Measurements from ENCODE around the gene LSM3.
"Not testable (repeated sequence)": the region's sequence is repeated elsewhere in the genome, so short reads cannot be mapped to it uniquely, and the experiment has no call there.

Gene LSM3

DNA sequence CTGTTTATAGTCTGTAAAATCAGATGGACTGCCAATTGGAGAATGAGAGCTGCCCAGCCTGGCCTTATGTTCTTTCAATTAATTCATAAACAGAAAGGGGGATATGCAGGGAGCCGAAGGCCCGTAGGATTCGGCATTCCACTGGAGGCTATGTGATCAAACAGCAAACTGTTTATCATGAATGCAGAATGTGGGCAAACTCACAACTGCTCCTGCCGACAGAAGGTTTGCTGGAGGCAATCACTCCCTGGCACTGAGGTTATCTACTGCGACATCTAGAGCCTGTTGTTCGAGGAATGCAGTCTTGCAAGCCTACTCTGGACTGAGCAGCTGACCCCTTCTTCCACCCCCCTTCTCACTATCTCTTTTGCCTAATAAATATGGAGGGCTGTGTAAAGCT, 51.1 kb downstream of the LSM3 start:
- in situ Hi-C loops (cut with HindIII; ENCODE audit: low pct_ligation_motif_present, low pct_unique_long_range_greater_than_20kb, low sequenced_read_pairs); DNase-seq: not testable (repeated sequence)

DNA sequence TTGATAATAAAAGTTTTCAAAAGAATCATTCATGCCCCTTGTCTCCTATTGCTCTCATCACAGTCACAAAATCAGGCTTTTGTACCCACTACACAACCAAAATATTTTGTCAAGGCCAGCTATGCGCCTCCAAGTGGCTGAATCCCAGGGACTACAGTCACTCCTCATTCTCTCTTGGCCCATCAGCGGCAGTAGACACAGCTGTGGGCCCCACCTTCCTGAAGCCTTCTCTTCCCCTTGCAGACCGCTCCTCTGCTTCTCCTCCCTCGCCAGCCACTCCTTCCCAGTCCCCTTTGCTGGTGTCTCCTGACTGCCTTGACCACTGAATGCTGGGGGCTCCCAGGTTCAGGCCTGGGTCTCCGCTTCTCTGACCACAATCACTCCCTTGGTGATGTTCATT, 52.1 kb downstream of the LSM3 start:
- no peak for DNase-seq
- in situ Hi-C loops (cut with HindIII; ENCODE audit: low pct_ligation_motif_present, low pct_unique_long_range_greater_than_20kb, low sequenced_read_pairs): no loop called here

DNA sequence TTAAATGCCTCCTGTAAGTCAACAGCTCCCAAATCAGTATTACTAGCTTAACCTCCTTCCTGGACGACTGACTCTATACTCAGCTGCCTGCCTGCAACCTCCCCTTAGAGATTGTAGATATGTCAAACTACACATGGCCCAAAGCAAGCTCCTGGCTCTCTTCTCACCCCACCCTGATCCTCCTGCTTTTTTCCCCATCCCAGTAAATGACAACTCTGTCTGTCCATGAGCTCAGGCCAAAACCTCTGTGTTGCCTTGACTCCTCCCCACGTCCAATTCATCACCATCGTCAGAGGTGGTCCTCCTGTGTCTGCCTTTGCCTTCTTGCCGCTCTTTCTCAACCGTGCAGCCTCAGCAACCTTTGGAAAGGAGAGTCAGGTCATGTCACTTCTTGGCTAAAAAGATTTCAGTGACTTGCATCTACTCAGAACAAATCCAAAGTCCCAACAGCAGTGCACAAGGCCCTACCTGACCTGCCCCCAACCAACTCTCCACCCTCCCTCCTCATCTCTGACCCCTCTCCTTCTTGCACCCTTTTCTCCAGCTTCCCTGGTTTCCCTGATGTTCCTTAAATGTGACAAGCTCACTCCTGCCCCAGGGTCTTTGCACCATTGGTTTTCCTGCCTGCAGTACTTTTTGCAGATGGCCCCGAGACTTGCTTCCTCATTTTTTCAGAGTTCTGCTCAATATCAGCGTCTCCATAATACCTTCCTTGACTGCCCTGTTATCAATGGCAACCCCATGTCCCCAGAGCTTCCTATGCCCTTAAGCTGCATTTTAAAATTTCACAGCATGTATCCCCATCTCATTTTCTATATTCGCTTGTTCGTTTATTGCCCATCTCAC, 52.8 kb downstream of the LSM3 start:
- in situ Hi-C loops (cut with HindIII; ENCODE audit: low pct_ligation_motif_present, low pct_unique_long_range_greater_than_20kb, low sequenced_read_pairs): no loop called here
- DNase-seq: no peak

DNA sequence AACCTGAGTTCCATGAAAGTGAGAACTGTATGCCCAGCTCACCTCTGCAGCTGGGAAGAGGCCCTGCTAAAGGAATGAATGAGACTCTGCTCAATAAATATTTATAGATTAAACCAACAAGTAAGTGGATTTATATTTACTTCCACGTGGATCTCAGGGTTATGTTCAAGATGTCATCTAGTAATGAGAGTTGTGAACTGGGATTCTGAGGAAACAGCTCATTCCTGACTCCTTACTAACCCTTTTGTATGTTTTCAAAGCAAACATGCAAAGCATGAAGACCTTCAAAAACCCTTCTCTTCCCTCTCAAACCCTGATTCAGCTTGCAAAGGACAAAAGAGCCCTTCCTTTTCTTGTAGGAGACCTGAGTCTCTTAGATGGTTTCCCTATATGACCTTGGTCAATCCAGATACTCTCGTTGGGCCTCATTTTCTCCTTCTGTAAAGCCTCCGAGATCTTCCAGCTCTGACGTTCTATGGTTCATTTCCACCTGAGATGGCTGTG, 53.4 kb downstream of the LSM3 start:
- in situ Hi-C loops (cut with HindIII; ENCODE audit: low pct_ligation_motif_present, low pct_unique_long_range_greater_than_20kb, low sequenced_read_pairs): no loop called here
- no peak for DNase-seq

DNA sequence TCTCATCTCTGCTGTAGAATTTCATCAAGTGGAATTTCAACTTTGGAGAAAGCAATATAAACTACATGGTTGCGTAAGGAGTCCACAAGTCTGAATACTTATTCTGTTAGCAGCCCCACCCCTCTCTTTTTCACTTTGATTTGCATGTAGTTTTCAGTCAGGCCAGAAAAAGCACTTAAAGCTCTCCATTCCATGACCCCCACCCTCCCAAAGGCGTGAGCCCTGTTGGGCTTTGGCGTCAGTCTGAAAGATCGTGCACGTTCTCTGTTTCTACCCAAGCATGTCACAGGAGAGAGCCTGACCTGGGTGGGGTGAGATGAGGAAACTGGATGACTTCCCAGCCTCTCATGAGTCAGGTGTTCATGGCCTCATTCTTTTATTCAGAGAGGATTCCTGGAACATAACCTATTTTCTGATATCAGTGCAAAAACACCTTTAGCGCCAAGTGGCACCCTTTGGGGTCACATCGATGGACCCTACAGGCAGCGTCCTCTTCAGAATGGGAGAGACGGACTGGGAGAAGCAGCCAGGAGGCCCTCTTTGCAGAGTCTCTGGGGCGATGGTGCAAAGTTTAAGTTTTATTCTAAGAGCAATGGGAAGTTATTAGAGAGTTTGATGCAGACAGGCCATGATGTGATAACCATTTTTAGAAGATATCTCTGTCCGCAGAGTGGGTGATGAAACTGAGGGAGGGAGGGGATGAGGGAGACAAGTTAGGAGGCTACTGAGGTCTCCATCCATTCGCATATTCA, 55.8 kb downstream of the LSM3 start:
- in situ Hi-C loops (cut with HindIII; ENCODE audit: low pct_ligation_motif_present, low pct_unique_long_range_greater_than_20kb, low sequenced_read_pairs): no loop called here
- DNase-seq: no peak

DNA sequence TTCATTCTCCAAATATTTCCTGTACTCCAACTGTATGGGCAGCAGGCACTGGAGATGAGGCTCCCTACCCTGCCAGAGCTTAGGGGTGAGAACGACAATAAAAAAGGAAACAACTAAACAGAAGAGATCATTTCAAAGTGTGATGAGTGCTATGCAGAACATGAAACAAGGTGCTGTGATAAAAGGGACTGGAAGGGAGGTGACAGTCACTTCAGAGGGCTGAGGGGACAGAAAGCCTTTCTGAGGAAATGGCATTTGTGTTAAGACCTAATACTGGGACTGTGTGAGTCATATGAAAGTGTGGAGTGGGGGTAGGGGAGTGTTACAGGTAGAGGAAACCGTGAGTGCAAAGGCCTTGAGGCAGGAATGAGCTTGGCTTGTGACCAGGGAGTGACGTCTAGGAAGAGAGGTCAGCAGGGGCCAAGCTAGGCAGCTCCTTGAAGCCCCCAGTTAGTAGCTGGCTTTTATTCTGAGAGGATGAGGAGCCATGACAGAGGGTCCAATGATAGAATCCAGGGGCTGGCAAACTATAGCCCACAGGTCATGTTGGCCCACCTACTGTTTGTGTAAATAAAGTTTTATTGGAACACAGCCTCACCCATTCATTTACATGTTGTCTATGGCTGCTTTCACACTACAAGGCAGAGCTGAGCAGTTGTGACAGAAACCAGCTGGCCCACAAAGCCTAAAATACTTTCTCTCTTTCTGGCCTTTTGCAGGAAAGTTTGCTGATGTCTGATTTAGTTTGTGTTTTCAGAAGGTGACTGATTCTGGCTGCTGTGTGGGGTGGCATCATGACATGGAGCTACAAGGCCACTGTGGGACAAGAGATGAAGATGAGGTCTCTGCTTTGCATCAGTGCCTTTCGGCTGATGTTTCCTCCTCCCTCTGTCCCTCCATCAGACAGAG, 56.6 kb downstream of the LSM3 start:
- DNase-seq: no peak

DNA sequence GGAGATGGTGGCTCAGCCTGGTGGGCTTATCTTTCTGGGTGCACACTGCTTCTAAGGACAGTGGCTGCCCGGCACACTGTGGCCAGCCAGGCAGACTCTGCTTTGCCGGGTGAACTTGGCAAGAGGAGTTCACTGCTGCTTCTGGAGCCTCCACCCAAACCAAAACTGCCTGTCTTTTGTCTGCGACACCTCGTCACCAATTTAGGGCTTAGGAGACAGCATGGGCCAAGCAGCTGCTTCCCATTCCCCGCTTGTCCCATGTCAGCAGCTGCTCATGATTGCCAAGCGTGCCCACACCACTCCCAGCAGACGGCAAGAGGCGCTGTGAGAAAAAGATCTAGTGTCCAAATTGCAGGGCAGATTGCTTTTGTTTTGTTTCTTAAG, 57.3 kb downstream of the LSM3 start:
- no peak for DNase-seq
- in situ Hi-C loops (cut with HindIII; ENCODE audit: low pct_ligation_motif_present, low pct_unique_long_range_greater_than_20kb, low sequenced_read_pairs): no loop called here

More for the DNA sequence above, 56.6 kb downstream of the LSM3 start:
- in situ Hi-C loops (cut with HindIII; ENCODE audit: low pct_ligation_motif_present, low pct_unique_long_range_greater_than_20kb, low sequenced_read_pairs): no loop called here

DNA sequence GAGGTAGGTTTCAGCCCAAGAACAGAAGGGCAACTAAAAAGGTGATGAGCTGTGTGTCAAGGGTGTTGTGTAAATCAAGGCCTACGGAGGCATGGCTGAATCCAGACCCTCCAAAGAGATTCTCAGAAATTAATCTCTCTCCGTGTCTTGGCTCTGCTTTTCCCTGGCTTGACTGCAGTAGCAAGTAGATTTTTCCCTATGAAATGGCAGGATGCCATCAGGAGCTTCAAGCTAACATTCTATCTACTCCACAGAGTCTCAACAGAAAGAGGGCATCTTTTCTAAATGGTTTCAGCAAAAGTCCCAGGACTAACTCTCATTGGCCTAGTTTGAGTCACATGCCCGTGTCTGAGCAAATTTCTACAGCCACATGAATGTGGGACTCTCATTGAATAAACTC, 58.3 kb downstream of the LSM3 start:
- in situ Hi-C loops (cut with HindIII; ENCODE audit: low pct_ligation_motif_present, low pct_unique_long_range_greater_than_20kb, low sequenced_read_pairs): no loop called here
- DNase-seq: no peak

DNA sequence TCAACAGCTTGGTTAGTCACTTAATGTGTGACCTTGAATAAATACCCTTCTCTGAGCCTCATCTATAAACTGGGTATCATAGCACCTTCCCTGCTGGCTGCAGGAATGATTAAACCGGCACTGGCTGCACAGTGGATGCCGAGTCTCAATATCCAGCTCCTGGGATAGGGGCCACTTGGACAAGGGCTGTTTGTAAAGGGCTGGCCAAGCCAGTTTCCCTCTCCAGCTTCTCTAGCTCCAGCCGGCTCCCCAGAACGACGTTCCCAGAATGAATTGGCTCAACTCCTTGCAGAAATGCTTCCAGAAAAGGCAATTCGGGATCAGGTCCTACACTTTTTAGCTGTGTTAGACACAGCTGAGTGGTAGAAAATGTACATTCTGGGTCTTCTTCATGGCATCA, 58.8 kb downstream of the LSM3 start:
- DNase-seq: no peak
- in situ Hi-C loops (cut with HindIII; ENCODE audit: low pct_ligation_motif_present, low pct_unique_long_range_greater_than_20kb, low sequenced_read_pairs): no loop called here

DNA sequence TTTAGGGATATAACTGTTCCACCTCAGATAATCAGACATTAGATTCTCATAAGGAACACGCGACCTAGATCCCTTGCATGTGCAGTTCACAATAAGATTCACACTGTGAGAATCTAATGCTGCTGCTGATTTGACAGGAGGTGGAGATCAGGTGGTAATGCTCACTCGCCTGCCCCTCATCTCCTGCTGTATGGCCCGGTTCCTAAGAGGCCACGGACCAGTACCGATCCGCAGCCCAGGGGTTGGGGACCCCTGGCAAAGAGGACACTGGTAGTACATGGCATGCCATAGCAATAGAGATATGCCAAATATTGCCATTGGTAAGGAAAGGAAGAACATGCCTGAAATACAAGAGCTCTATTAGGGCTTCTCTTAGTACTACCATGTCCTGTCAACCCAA, 59.7 kb downstream of the LSM3 start:
- in situ Hi-C loops (cut with HindIII; ENCODE audit: low pct_ligation_motif_present, low pct_unique_long_range_greater_than_20kb, low sequenced_read_pairs): no loop called here
- DNase-seq: no peak

DNA sequence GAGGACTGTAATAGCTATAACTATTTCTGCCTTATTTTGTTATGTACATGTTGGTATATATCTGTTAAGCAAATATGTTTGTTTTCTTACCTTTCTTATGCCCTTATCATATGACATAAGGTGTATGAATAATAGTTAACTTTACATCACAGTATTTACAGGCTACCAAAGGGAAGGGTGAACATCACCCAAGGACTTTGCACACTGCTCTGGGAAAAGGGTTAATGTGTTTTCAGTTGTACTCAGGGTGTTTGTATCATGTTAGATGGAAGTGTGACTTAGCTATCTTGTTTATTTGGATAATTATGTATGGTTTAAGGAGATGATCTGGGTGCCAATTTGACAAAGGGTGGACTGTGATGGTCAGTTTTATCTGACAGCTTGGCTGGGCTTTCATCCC, 60.3 kb downstream of the LSM3 start:
- no peak for DNase-seq
- in situ Hi-C loops (cut with HindIII; ENCODE audit: low pct_ligation_motif_present, low pct_unique_long_range_greater_than_20kb, low sequenced_read_pairs): no loop called here

DNA sequence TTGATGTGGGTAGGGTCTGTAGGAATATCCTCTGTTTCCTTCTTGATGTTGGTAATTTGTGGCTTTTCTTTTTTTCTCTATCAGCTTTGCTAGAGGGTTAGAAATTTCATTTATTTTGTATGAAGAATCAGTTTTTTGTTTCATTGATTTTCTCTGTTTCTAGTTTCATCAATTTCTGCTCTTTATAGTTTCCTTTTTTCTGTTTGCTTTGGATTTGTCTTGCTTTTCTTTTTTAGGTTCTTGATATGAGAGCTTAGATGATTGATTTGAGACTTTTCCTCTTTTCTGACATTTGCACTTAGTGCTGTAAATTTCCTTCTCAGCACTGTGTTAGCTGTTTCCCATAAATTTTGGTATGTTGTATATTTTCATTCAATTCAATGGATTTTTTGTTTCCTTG, 61.3 kb downstream of the LSM3 start:
- DNase-seq: no peak
- in situ Hi-C loops (cut with HindIII; ENCODE audit: low pct_ligation_motif_present, low pct_unique_long_range_greater_than_20kb, low sequenced_read_pairs): no loop called here

DNA sequence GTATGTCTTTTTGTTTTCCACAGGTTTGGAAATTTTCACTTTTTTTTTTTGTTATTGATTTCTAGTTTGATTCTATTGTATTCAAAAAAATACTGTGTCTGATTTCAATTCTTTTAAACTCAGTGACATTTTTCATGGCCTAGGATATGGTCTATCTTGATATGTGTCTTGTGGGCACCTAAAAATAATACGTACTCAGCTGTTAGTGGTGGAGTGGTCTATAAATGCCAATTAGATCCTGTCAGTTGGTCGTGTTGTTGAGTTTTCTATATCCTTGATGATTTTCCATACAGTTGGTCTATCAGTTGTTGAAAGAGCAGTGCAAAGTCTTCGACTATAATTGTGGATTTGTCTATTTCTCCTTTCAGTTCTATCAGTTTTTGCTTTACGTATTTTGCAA, 61.7 kb downstream of the LSM3 start:
- in situ Hi-C loops (cut with HindIII; ENCODE audit: low pct_ligation_motif_present, low pct_unique_long_range_greater_than_20kb, low sequenced_read_pairs): no loop called here
- no peak for DNase-seq

DNA sequence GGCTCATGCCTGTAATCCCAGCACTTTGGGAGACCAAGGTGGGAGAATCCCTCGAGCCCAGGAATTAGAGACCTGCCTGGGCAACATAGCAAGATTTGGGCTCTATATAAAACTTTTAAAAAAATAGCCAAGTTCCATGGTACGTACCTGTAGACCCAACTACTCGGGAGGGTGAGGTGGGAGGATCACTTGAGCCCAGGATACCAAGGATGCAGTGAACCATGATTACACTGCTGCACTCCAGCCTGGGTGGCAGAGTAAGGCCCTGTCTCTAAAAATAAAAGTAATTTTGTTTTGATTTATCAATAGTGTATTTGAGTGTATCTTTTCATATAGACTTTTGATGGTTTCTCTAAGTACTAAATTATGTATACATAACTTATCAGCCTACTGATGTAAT, 63.1 kb downstream of the LSM3 start:
- in situ Hi-C loops (cut with HindIII; ENCODE audit: low pct_ligation_motif_present, low pct_unique_long_range_greater_than_20kb, low sequenced_read_pairs): no loop called here
- no peak for DNase-seq

DNA sequence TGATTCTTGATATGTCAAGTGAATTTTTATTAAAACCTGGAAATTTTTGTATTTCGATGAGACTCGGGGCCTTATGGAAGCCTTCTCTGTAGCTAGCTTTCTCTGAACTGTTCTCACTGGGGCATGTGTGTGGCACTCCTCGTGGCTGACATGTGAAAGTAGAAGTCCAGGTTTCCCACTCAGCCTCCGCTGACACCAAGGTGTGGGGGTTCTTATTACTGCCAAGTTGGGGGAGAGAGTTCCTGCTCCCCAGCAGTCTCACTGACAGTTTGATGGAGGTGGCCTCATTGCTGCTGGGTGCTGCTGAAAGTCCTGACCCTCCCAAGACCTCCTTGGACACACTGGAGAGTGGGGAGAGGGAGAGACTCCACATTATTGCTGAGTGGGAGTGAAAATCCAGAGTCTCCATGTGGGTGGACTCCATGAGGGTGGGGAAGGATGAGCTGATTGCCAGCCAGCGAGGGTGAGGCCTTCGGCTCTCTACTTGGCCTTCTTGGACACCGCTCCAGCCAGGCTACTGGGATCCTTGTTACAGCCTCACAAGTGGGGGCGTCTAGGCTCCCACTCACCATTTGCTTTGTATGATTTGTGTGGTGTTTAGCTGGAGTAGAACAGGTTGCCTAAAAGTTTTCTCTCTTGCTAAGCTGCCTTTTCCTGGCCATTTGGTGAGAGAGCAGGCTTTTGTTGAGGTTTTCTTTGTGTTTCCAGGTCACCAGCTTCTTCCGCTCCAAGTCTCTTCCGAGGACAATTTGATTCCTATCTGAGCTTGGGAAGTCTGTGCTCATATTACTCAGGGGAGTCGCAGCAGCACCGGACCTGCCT, 64.1 kb downstream of the LSM3 start:
- DNase-seq: no peak
- in situ Hi-C loops (cut with HindIII; ENCODE audit: low pct_ligation_motif_present, low pct_unique_long_range_greater_than_20kb, low sequenced_read_pairs): no loop called here

DNA sequence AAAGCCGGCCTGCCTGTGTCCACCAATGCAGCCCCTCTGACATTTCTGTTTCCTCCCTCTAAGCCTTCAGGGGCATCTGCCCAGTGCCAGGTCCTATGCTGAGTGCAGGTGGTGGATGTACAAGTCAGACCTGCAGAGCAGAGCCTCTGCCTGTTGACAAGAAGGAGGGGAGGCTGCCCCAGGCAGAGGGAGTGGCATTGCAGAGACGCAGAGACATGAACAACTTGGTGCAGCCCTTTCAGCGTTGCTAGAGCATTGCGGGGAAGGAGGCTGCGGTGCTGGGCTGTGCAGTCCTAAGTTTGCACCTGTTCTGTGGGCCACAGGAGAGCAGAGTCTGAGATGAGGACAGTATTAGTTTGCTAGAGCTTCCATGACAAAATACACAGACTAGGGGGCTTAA, 65.2 kb downstream of the LSM3 start:
- in situ Hi-C loops (cut with HindIII; ENCODE audit: low pct_ligation_motif_present, low pct_unique_long_range_greater_than_20kb, low sequenced_read_pairs): no loop called here

DNA sequence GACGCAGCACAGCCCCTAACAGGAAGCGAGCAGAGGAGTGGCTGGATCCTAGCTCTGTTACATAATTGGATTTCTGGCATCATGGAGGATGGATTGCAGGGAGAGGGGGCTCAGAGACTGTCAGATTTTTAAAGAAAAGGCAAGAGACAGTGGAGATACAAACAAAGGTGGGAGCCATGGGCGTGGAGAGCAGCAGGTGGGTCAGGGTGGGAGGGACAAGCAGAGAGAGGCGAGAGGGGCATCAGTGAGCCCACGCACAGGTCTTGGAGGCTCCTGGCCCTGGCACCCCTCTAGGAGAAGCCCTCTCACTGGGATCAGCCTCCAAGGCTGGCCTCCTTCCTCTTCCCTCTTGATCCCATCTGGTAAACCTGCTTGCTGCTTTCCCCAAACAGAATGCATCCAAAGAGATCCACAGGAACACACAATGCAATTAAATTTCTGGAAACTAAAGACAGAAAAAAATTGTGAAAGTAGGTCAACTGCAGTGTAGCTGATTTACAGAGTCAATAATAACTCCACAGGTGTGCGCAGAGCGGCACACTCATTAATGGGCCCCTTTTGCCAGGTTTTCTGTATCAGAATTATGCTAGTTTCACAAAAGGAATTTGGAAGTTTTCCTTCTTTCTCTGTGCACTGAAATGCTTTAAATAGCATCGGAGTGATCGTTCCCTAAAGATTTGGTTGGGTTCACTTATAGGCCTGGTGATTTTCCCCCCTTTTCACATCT, 66.1 kb downstream of the LSM3 start:
- in situ Hi-C loops (cut with HindIII; ENCODE audit: low pct_ligation_motif_present, low pct_unique_long_range_greater_than_20kb, low sequenced_read_pairs): no loop called here
- no peak for DNase-seq

More for the DNA sequence above, 65.2 kb downstream of the LSM3 start:
- no peak for DNase-seq

DNA sequence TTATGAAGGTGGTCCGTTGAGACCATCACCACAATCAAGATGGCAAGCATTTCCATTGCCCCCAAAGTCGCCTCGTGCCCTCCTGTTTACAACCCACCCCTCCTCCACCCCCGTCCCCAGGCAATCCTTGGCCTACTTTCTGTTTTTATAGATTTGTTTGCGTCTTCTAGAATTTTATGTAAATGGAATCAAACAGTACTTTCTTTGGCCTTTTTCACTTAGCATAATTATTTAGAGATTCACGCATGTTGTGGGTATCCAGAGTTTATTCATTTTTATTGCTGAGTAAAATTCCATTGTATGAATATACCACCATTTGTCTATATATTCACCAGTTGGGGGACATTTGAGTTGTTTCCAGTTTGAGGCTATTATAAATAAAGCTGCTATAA, 66.6 kb downstream of the LSM3 start:
- in situ Hi-C loops (cut with HindIII; ENCODE audit: low pct_ligation_motif_present, low pct_unique_long_range_greater_than_20kb, low sequenced_read_pairs): no loop called here
- DNase-seq: no peak
